Keratinocyte (primary cell): Measurements from ENCODE around the gene ELOVL6. TPM values are rescaled to one million over a fixed set of nuclear protein-coding genes. Genes with fewer than 3 reads are reported as not detected.
"Not testable (repeated sequence)": the region's sequence is repeated elsewhere in the genome, so short reads cannot be mapped to it uniquely, and the experiment has no call there.

ENCODE experiments used
- DNase-seq: peaks from one replicate; pipeline ENCODE4 v3.0.0-alpha.2; 2011; ENCODE audit warnings: low read depth, missing footprints, low spot score
- FAIRE-seq: peaks from 2 replicates; lab custom pipeline; 2011; peaks lifted over from hg19 to GRCh38; lab: Jason Lieb, UNC
- H2AFZ ChIP-seq: 2 replicates; pipeline ENCODE4 v1.6.0; 2012; ENCODE audit warnings: low read length, control low read depth, inconsistent platforms; ENCODE audit not compliant: control insufficient read depth
- H3K27ac ChIP-seq: 2 replicates; pipeline ENCODE4 v1.5.1; 2011; ENCODE audit warnings: low read length; ENCODE audit not compliant: control insufficient read depth, insufficient read depth
- H3K27me3 ChIP-seq: 3 replicates; pipeline ENCODE4 v1.6.0; 2011; ENCODE audit warnings: low read length; ENCODE audit not compliant: control insufficient read depth, insufficient read depth; ENCODE audit errors: extremely low read depth
- H3K36me3 ChIP-seq, 2 experiments: 2 replicates in 1 of 2; 3 replicates in 1 of 2; pipeline ENCODE4 v1.5.1; 2011; ENCODE audit warnings: low read length in 2 of 2, mild to moderate bottlenecking in 1 of 2; ENCODE audit not compliant: control insufficient read depth in 2 of 2, insufficient read depth in 2 of 2; ENCODE audit errors: extremely low read depth in 1 of 2
- H3K4me1 ChIP-seq: 3 replicates; pipeline ENCODE4 v1.5.1; 2011; ENCODE audit warnings: low read length; ENCODE audit not compliant: control insufficient read depth, insufficient read depth; ENCODE audit errors: extremely low read depth
- H3K4me2 ChIP-seq: 3 replicates; pipeline ENCODE4 v1.6.0; 2011; ENCODE audit warnings: low read depth, low read length; ENCODE audit not compliant: control insufficient read depth, insufficient read depth; ENCODE audit errors: extremely low read depth
- H3K4me3 ChIP-seq, 3 experiments: fragments of 200-600 bp in 1 of 3; sonication (generic) in 1 of 3; 2 replicates in 2 of 3; 3 replicates in 1 of 3; pipeline ENCODE4 v1.5.1; 2011 to 2016; ENCODE audit warnings: low read length in 3 of 3, mild to moderate bottlenecking in 3 of 3, control low read depth in 2 of 3, inconsistent platforms in 1 of 3, low read depth in 1 of 3, mixed read lengths in 1 of 3, mixed run types in 1 of 3, moderate library complexity in 1 of 3; ENCODE audit not compliant: control insufficient read depth in 2 of 3, insufficient read depth in 2 of 3; ENCODE audit errors: extremely low read depth in 1 of 3
- H3K79me2 ChIP-seq: 2 replicates; pipeline ENCODE4 v1.6.0; 2012; ENCODE audit warnings: low read length; ENCODE audit not compliant: control insufficient read depth, insufficient read depth
- H3K9ac ChIP-seq: 3 replicates; pipeline ENCODE4 v1.6.0; 2011; ENCODE audit warnings: low read length; ENCODE audit not compliant: control insufficient read depth, insufficient read depth; ENCODE audit errors: extremely low read depth
- H3K9me1 ChIP-seq: 3 replicates; pipeline ENCODE4 v1.6.0; 2011; ENCODE audit warnings: low read length; ENCODE audit not compliant: control insufficient read depth, insufficient read depth; ENCODE audit errors: extremely low read depth
- H3K9me3 ChIP-seq: 2 replicates; pipeline ENCODE4 v1.5.1; 2012; ENCODE audit warnings: low read depth, low read length; ENCODE audit not compliant: control insufficient read depth
- H4K20me1 ChIP-seq: 3 replicates; pipeline ENCODE4 v1.6.0; 2011; ENCODE audit warnings: low read length; ENCODE audit not compliant: control insufficient read depth, insufficient read depth; ENCODE audit errors: extremely low read depth
- CTCF ChIP-seq, 3 experiments: IDR thresholded peaks in 1 of 3; conservative IDR thresholded peaks in 1 of 3; optimal IDR thresholded peaks in 1 of 3; 2 replicates in 2 of 3; 3 replicates in 1 of 3; pipeline versions ENCODE3 to v1.5.1; 2011; ENCODE audit warnings: low read length in 3 of 3, mild to moderate bottlenecking in 3 of 3, moderate library complexity in 2 of 3, control low read depth in 1 of 3, inconsistent platforms in 1 of 3; ENCODE audit not compliant: insufficient read depth in 2 of 3; ENCODE audit errors: extremely low read depth in 1 of 3
- EZH2 ChIP-seq: IDR thresholded peaks from one replicate; pipeline ENCODE4 v1.6.1; 2012; ENCODE audit warnings: inconsistent platforms, mild to moderate bottlenecking, low read length, moderate library complexity
- dilution Hi-C: fragments of 300-500 bp; cut with MboI; formaldehyde crosslinking; loops from one replicate; pipeline ENCODE4 v1.7.0; 2020; ENCODE audit warnings: low sequenced_read_pairs; ENCODE audit not compliant: extremely low pct_ligation_motif_present
- polyA plus RNA-seq, 5 experiments: library from polyadenylated mRNA; depleted of rRNA in 3 of 5; stranded (reverse) in 3 of 5; stranded (forward) in 1 of 5; unstranded in 1 of 5; fragments of >200 nt; gene quantifications; 1 replicate in 1 of 5; 2 replicates in 3 of 5; 3 replicates in 1 of 5; pipeline versions ENCODE4 v1.2.1 to v1.2.3, GENCODE V29; 2011 to 2012; ENCODE audit warnings: missing spikeins in 2 of 5, low read depth in 1 of 5, low replicate concordance in 1 of 5

Gene ELOVL6
- polyA plus RNA-seq, 1 donor (not counting 4 experiments of a cell fraction or from before 2014, with no cell fraction given), result 65.9 TPM

- Histone ChIP-seq H3K4me1 (no peaks in the 10 kb centered on the region), H3K4me3 (no peak overlapping the region), H3K9ac (no peak overlapping the region), H2AFZ (no peak overlapping the region), H4K20me1 (no peaks in the 10 kb centered on the region), H3K9me1 (no peaks in the 10 kb centered on the region), H3K27ac (no peak overlapping the region), H3K4me2 (no peak overlapping the region), H3K27me3 (no peaks in the 10 kb centered on the region), H3K79me2 (no peaks in the 10 kb centered on the region), H3K9me3 (no peaks in the 10 kb centered on the region), H3K36me3 (no peaks in the 10 kb centered on the region)
- dilution Hi-C loops, result no loop called here
- TF ChIP-seq CTCF (optimal IDR thresholded peaks at IDR 0.05 in 1 of 3, IDR thresholded peaks at IDR 0.05 in 1 of 3, conservative IDR thresholded peaks at IDR 0.05 in 1 of 3; ENCODE audit: extremely low read depth in 1 of 3, insufficient read depth in 2 of 3, low read length in 3 of 3) (no peak), EZH2 (no peak)
- FAIRE-seq, result no peak
- no peak for DNase-seq
Measured at GRCh38 chr4:110224142-110224541, 25.7 kb upstream of the ELOVL6 start.

GRCh38 chr4:110218935-110219334, 20.5 kb upstream of the ELOVL6 start:
- H4K20me1 ChIP-seq, dilution Hi-C loops, H3K9me1 ChIP-seq, H3K4me2 ChIP-seq, H3K27ac ChIP-seq, H3K4me1 ChIP-seq, H3K27me3 ChIP-seq, H3K36me3 ChIP-seq, H3K4me3 ChIP-seq, H2AFZ ChIP-seq, DNase-seq, H3K9ac ChIP-seq, H3K9me3 ChIP-seq, H3K79me2 ChIP-seq, FAIRE-seq: not testable (repeated sequence)

- H2AFZ ChIP-seq, H3K4me3 ChIP-seq, H3K9me1 ChIP-seq, H3K79me2 ChIP-seq, H3K4me1 ChIP-seq, H4K20me1 ChIP-seq, DNase-seq, dilution Hi-C loops, FAIRE-seq, H3K27ac ChIP-seq, H3K27me3 ChIP-seq, H3K4me2 ChIP-seq, H3K9ac ChIP-seq, H3K9me3 ChIP-seq, H3K36me3 ChIP-seq: not testable (repeated sequence)
Measured at GRCh38 chr4:110217181-110217580, 18.8 kb upstream of the ELOVL6 start.
